HepG2 (cell line): ENCODE results near the gene PARP2. TPM values are rescaled to one million over a fixed set of nuclear protein-coding genes. Genes with fewer than 3 reads are reported as not detected.
A peak's percentile ranks its signal among the peaks of the same experiment; 100 is the strongest.

Experiments
- ATAC-seq: fragments of 200-7000 bp; cut with Tn5 transposase; 3 replicates; pipeline ENCODE4 v1.9.1; 2020; ENCODE audit warnings: mild to moderate bottlenecking, moderate library complexity
- BruUV-seq: library from RNA; stranded (reverse); fragments of 400-500 nt; replicated peaks from 2 replicates; lab custom pipeline; 2021; lab: Mats Ljungman, UMichigan
- CTCF ChIA-PET: fragments of 300-600 bp; formaldehyde crosslinking; extraction: SDS; loops from one replicate; lab custom pipeline; 2021; ENCODE audit warnings: low total read pairs, inconsistent platforms, low intra/inter-chr PET ratio; lab: Yijun Ruan, JAX
- POLR2A ChIA-PET: fragments of 350-600 bp; sonication (Branson Sonifier 250); formaldehyde crosslinking; loops from one replicate; lab custom pipeline; 2020; ENCODE audit warnings: antibody characterized with exemption, inconsistent platforms; lab: Yijun Ruan, JAX
- DNase-seq: peaks from one replicate; pipeline ENCODE4 v3.0.0-alpha.2; 2015; ENCODE audit warnings: low spot score
- FAIRE-seq: peaks from 3 replicates; lab custom pipeline; 2011; peaks lifted over from hg19 to GRCh38; lab: Jason Lieb, UNC
- H2AFZ ChIP-seq: one replicate; pipeline ENCODE4 v1.6.1; 2011; ENCODE audit warnings: low read length, inconsistent platforms
- H3K27ac ChIP-seq: fragments of 300-600 bp; 3 replicates; pipeline ENCODE4 v1.8.0; 2011; ENCODE audit warnings: mixed run types, mild to moderate bottlenecking, mixed read lengths, low read length, inconsistent platforms; ENCODE audit not compliant: insufficient read depth; ENCODE audit errors: extremely low read length
- H3K27me3 ChIP-seq, 2 experiments: fragments of 200-600 bp in 1 of 2; 2 replicates in 1 of 2; 3 replicates in 1 of 2; pipeline versions ENCODE4 v1.6.0 to v1.8.0; 2011; ENCODE audit warnings: low read length in 2 of 2, mild to moderate bottlenecking in 2 of 2, moderate library complexity in 2 of 2, inconsistent platforms in 1 of 2; ENCODE audit not compliant: insufficient read depth in 2 of 2, control insufficient read depth in 1 of 2
- H3K36me3 ChIP-seq, 2 experiments: fragments of 200-600 bp in 1 of 2; replicated peaks in 1 of 2; 2 replicates in 1 of 2; 3 replicates in 1 of 2; pipeline versions ENCODE4 v1.5.1 to v1.8.0; 2011; ENCODE audit warnings: low read length in 2 of 2, inconsistent platforms in 1 of 2; ENCODE audit not compliant: insufficient read depth in 2 of 2, control insufficient read depth in 1 of 2
- H3K4me1 ChIP-seq: 2 replicates; pipeline ENCODE4 v1.5.1; 2012; ENCODE audit warnings: low read length, inconsistent platforms; ENCODE audit not compliant: insufficient read depth
- H3K4me2 ChIP-seq: 2 replicates; pipeline ENCODE4 v1.6.0; 2011; ENCODE audit warnings: low read depth, low read length, inconsistent platforms
- H3K4me3 ChIP-seq, 3 experiments: fragments of 200-600 bp in 1 of 3; sonication (generic), shearing (Covaris generic) in 1 of 3; replicated peaks in 1 of 3; 2 replicates each; pipeline ENCODE4 v1.5.1; 2011 to 2016; ENCODE audit warnings: low read length in 3 of 3, inconsistent platforms in 2 of 3, low read depth in 2 of 3, mild to moderate bottlenecking in 2 of 3, control low read depth in 1 of 3, mixed read lengths in 1 of 3; ENCODE audit not compliant: insufficient read depth in 1 of 3
- H3K79me2 ChIP-seq: one replicate; pipeline ENCODE4 v1.6.1; 2011; ENCODE audit warnings: low read length, inconsistent platforms; ENCODE audit not compliant: insufficient read depth
- H3K9ac ChIP-seq: 2 replicates; pipeline ENCODE4 v1.6.0; 2011; ENCODE audit warnings: mild to moderate bottlenecking, low read depth, low read length, inconsistent platforms; ENCODE audit not compliant: insufficient read depth
- H3K9me3 ChIP-seq: 2 replicates; pipeline ENCODE4 v1.5.1; 2012; ENCODE audit warnings: mild to moderate bottlenecking, low read length
- H4K20me1 ChIP-seq: 2 replicates; pipeline ENCODE4 v1.6.0; 2011; ENCODE audit warnings: inconsistent platforms, mild to moderate bottlenecking, low read length, moderate library complexity; ENCODE audit not compliant: insufficient read depth
- ATF7 ChIP-seq, 2 experiments: fragments of 450-650 bp in 1 of 2; sonication (generic) in 1 of 2; formaldehyde crosslinking in 1 of 2; IDR thresholded peaks; 2 replicates each; pipeline versions ENCODE4 v1.4.0 to v1.6.1; 2016 to 2020; ENCODE audit warnings: antibody characterized with exemption in 1 of 2, mild to moderate bottlenecking in 1 of 2, missing genetic modification reagents in 1 of 2
- FOXA3 ChIP-seq: IDR thresholded peaks from 2 replicates; pipeline ENCODE4 v1.6.1; 2016; ENCODE audit warnings: missing genetic modification reagents, missing compliant biosample characterization
- HOXA7 ChIP-seq: sonication (generic); formaldehyde crosslinking; IDR thresholded peaks from 2 replicates; pipeline ENCODE4 v1.8.1; 2022; ENCODE audit warnings: mild to moderate bottlenecking, missing genetic modification reagents, moderate library complexity
- KLF6 ChIP-seq: IDR thresholded peaks from 2 replicates; pipeline ENCODE4 v1.8.0; 2016; ENCODE audit warnings: missing biosample characterization, missing genetic modification reagents
- KMT2A ChIP-seq: sonication (generic); formaldehyde crosslinking; IDR thresholded peaks from 2 replicates; pipeline ENCODE4 v1.4.0; 2020; ENCODE audit warnings: missing genetic modification reagents
- MAFF ChIP-seq: IDR thresholded peaks from 2 replicates; pipeline ENCODE4 v1.6.1; 2011; ENCODE audit warnings: low read depth, low read length, improper control_type of control experiment
- MAFK ChIP-seq, 2 experiments: IDR thresholded peaks in 1 of 2; conservative IDR thresholded peaks in 1 of 2; 2 replicates each; pipeline ENCODE4 v1.6.1; 2011; ENCODE audit warnings: improper control_type of control experiment in 2 of 2, low read length in 2 of 2
- RXRB ChIP-seq: IDR thresholded peaks from 2 replicates; pipeline ENCODE4 v1.6.1; 2016; ENCODE audit warnings: borderline replicate concordance, missing genetic modification reagents, missing compliant biosample characterization
- SATB2 ChIP-seq: sonication (generic); formaldehyde crosslinking; IDR thresholded peaks from 2 replicates; pipeline ENCODE4 v1.5.0; 2020; ENCODE audit warnings: missing genetic modification reagents
- ZNF282 ChIP-seq: fragments of 450-650 bp; IDR thresholded peaks from 2 replicates; pipeline ENCODE4 v1.6.1; 2018; ENCODE audit not compliant: partially characterized antibody
- ZNF33B ChIP-seq: sonication (generic); formaldehyde crosslinking; IDR thresholded peaks from 2 replicates; pipeline ENCODE4 v1.5.1; 2020; ENCODE audit warnings: mild to moderate bottlenecking, missing genetic modification reagents
- WGBS: methylation state at CpG from one replicate; pipeline ENCODE4 v1.1.6; 2017; ENCODE audit warnings: low lambda C conversion rate; 5-methylcytosine and 5-hydroxymethylcytosine counted together
- in situ Hi-C: cut with HindIII; loops from 2 replicates; pipeline ENCODE4 v1.10.0; 2017; ENCODE audit warnings: low pct_unique_long_range_greater_than_20kb; ENCODE audit not compliant: extremely low pct_ligation_motif_present
- intact Hi-C: fragments of 100-400 bp; cut with micrococcal nuclease; formaldehyde crosslinking; loops from one replicate; pipeline ENCODE4 v1.10.0; 2022; ENCODE audit not compliant: unreplicated experiment
- polyA plus RNA-seq, 8 experiments: library from polyadenylated mRNA; depleted of rRNA in 3 of 8; stranded (reverse) in 7 of 8; unstranded in 1 of 8; fragments of >200 nt; fragmentation: Illumina TruSeq in 4 of 8; extraction: Trizol in 4 of 8; gene quantifications; 2 replicates each; pipeline versions ENCODE4 v1.2.1 to v1.2.3, GENCODE V29; 2011 to 2016; ENCODE audit warnings: low read depth in 4 of 8, missing spikeins in 1 of 8, mixed read lengths in 1 of 8; ENCODE audit not compliant: insufficient read depth in 1 of 8
- total RNA-seq, 5 experiments: library from RNA; depleted of rRNA; stranded (reverse); fragments of >200 nt; fragmentation: Illumina TruSeq; extraction: Trizol; gene quantifications; 2 replicates each; pipeline ENCODE4 v1.2.3, GENCODE V29; 2016; ENCODE audit warnings: low read depth in 1 of 5
- TF ChIP-seq, protein P1 (sequence below): sonication (generic); formaldehyde crosslinking; IDR thresholded peaks from 2 replicates; pipeline ENCODE4 v1.4.0; 2020; ENCODE audit warnings: missing genetic modification reagents
- TF ChIP-seq, protein P2 (sequence below): sonication (generic); formaldehyde crosslinking; IDR thresholded peaks from 2 replicates; pipeline ENCODE4 v1.4.0; 2020; ENCODE audit warnings: missing genetic modification reagents, borderline replicate concordance

Gene PARP2
- total and polyA plus RNA-seq, 2 of the 13 experiments (the other 11 are each of a cell fraction or from before 2014, with no cell fraction given) = 37.3 to 38.4 TPM

DNA sequence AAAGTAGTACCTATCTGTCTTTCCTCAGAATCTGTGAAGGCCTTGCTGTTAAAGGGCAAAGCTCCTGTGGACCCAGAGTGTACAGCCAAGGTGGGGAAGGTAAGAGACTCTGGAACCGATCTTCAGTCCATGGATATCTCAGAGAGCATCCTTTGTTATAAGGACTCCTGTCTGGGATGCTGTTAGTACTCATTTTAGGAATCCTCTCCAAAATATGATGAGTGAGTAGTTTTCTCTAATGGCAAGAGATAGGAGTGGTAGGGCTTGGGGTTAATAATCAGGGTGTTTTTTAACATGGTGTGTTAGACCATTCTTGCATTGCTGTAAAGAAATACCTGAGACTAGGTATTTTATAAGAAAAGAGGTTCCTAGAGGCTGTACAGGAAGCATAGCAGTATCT is 1.9 kb downstream of the PARP2 start:
- Histone ChIP-seq H3K4me1 (peaks cover 25% of the 10 kb centered on the region), H4K20me1 (no peaks in the 10 kb centered on the region), H3K9ac (no peak overlapping the region), H3K36me3 (peaks cover 6 to 27% of the 10 kb centered on the region in 2 experiments; a peak in 4 of 5 replicates), H2AFZ (no peak overlapping the region), H3K4me2 (no peak overlapping the region), H3K4me3 (no peak overlapping the region), H3K27ac (no peak overlapping the region), H3K27me3 (no peaks in the 10 kb centered on the region; a peak in 1 of 5 replicates), H3K9me3 (no peaks in the 10 kb centered on the region), H3K79me2 (peaks cover 12% of the 10 kb centered on the region)
- in situ Hi-C loops (loop anchor here (25.0 kb wide), 2 partner anchors 117 to 642 kb away; partner anchors contain the start of genes APEX1, METTL17, OSGEP and PIP4P1), intact Hi-C loops (no loop called here)
- 100% methylated on average over 1 of the region's 1 CpG for WGBS
- DNase-seq (no peak), FAIRE-seq (no peak), ATAC-seq (no peak)
- no TSS peak for BruUV-seq
- TF ChIP-seq RXRB (CRISPR knock-in tag) = no peak
- TF ChIP-seq HOXA7 = no peak
- no peak for TF ChIP-seq ATF7 (IDR thresholded peaks at IDR 0.05)
- TF ChIP-seq ATF7 (CRISPR knock-in tag; IDR thresholded peaks at IDR 0.05) = no peak
- TF ChIP-seq MAFF = peak; percentile 31; the same call in 1 of the 2 replicates
- TF ChIP-seq FOXA3 (CRISPR knock-in tag) = no peak
- TF ChIP-seq KLF6 (CRISPR knock-in tag) = no peak
- TF ChIP-seq ZNF33B = no peak
- TF ChIP-seq SATB2 (CRISPR knock-in tag) = no peak
- TF ChIP-seq, protein P1, sequence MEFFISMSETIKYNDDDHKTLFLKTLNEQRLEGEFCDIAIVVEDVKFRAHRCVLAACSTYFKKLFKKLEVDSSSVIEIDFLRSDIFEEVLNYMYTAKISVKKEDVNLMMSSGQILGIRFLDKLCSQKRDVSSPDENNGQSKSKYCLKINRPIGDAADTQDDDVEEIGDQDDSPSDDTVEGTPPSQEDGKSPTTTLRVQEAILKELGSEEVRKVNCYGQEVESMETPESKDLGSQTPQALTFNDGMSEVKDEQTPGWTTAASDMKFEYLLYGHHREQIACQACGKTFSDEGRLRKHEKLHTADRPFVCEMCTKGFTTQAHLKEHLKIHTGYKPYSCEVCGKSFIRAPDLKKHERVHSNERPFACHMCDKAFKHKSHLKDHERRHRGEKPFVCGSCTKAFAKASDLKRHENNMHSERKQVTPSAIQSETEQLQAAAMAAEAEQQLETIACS = no peak
- TF ChIP-seq ZNF282 = no peak
- peak; percentile 40 to 50; a peak in 2 of 4 replicates for TF ChIP-seq MAFK (conservative IDR thresholded peaks at IDR 0.05 in 1 of 2, IDR thresholded peaks at IDR 0.05 in 1 of 2; ENCODE audit: low read length in 2 of 2)
- TF ChIP-seq, protein P2, sequence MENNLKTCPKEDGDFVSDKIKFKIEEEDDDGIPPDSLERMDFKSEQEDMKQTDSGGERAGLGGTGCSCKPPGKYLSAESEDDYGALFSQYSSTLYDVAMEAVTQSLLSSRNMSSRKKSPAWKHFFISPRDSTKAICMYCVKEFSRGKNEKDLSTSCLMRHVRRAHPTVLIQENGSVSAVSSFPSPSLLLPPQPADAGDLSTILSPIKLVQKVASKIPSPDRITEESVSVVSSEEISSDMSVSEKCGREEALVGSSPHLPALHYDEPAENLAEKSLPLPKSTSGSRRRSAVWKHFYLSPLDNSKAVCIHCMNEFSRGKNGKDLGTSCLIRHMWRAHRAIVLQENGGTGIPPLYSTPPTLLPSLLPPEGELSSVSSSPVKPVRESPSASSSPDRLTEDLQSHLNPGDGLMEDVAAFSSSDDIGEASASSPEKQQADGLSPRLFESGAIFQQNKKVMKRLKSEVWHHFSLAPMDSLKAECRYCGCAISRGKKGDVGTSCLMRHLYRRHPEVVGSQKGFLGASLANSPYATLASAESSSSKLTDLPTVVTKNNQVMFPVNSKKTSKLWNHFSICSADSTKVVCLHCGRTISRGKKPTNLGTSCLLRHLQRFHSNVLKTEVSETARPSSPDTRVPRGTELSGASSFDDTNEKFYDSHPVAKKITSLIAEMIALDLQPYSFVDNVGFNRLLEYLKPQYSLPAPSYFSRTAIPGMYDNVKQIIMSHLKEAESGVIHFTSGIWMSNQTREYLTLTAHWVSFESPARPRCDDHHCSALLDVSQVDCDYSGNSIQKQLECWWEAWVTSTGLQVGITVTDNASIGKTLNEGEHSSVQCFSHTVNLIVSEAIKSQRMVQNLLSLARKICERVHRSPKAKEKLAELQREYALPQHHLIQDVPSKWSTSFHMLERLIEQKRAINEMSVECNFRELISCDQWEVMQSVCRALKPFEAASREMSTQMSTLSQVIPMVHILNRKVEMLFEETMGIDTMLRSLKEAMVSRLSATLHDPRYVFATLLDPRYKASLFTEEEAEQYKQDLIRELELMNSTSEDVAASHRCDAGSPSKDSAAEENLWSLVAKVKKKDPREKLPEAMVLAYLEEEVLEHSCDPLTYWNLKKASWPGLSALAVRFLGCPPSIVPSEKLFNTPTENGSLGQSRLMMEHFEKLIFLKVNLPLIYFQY = no peak
- no peak for TF ChIP-seq KMT2A (CRISPR knock-in tag)
- ChIA-PET CTCF (no interaction called here), POLR2A (interaction anchor here (5.8 kb wide), 1 partner anchor 16 kb away, joined by 139 read pairs; the partner anchor contains the start of gene CCNB1IP1)
